Measurements from ENCODE around the gene ZNF236.
"Not testable (repeated sequence)": the region's sequence is repeated elsewhere in the genome, so short reads cannot be mapped to it uniquely, and the experiment has no call there.

ZNF236 gene

GRCh38 chr18:76985156-76985950 is 163.0 kb downstream of the ZNF236 start:
- no peak overlapping the region for H3K4me3 ChIP-seq (replicated peaks; ENCODE audit: low read depth, low read length)
- no peak for TF ChIP-seq CTCF (IDR thresholded peaks at IDR 0.05; ENCODE audit: low read length, missing control alignments)
- no peak for DNase-seq (ENCODE audit: low read depth)

- TF ChIP-seq CTCF (IDR thresholded peaks at IDR 0.05; ENCODE audit: low read length, missing control alignments): no peak
- DNase-seq (ENCODE audit: low read depth): no peak
- H3K4me3 ChIP-seq (replicated peaks; ENCODE audit: low read depth, low read length): no peak overlapping the region
Measured at GRCh38 chr18:76985951-76986236, 163.5 kb downstream of the ZNF236 start.

- DNase-seq (ENCODE audit: low read depth): no peak
- no peak for TF ChIP-seq CTCF (IDR thresholded peaks at IDR 0.05; ENCODE audit: low read length, missing control alignments)
- H3K4me3 ChIP-seq (replicated peaks; ENCODE audit: low read depth, low read length): no peak overlapping the region
Measured at GRCh38 chr18:76986406-76986805, 164.0 kb downstream of the ZNF236 start.

- no peak for DNase-seq (ENCODE audit: low read depth)
- TF ChIP-seq CTCF (IDR thresholded peaks at IDR 0.05; ENCODE audit: low read length, missing control alignments): no peak
- H3K4me3 ChIP-seq (replicated peaks; ENCODE audit: low read depth, low read length): no peak overlapping the region
Measured at GRCh38 chr18:76988031-76988826, 165.9 kb downstream of the ZNF236 start.

- no peak for DNase-seq (ENCODE audit: low read depth)
- H3K4me3 ChIP-seq (replicated peaks; ENCODE audit: low read depth, low read length): no peak overlapping the region
- TF ChIP-seq CTCF (IDR thresholded peaks at IDR 0.05; ENCODE audit: low read length, missing control alignments): no peak
Measured at GRCh38 chr18:76988827-76989646, 166.7 kb downstream of the ZNF236 start.

GRCh38 chr18:76989647-76990190 is 167.4 kb downstream of the ZNF236 start:
- no peak for TF ChIP-seq CTCF (IDR thresholded peaks at IDR 0.05; ENCODE audit: low read length, missing control alignments)
- no peak for DNase-seq (ENCODE audit: low read depth)
- H3K4me3 ChIP-seq (replicated peaks; ENCODE audit: low read depth, low read length): no peak overlapping the region

- not testable (repeated sequence) for H3K4me3 ChIP-seq (replicated peaks; ENCODE audit: low read depth, low read length); DNase-seq (ENCODE audit: low read depth)
Measured at GRCh38 chr18:76990343-76991020, 168.1 kb downstream of the ZNF236 start.

Data from fibroblast of pulmonary artery (primary cell).